HL-60 (cell line): ENCODE results near the gene LRRC37B.
"Not testable (repeated sequence)": the region's sequence is repeated elsewhere in the genome, so short reads cannot be mapped to it uniquely, and the experiment has no call there.

Experiments
- DNase-seq, 2 experiments: peaks; one replicate each; pipeline ENCODE4 v3.0.0-alpha.2; 2010 to 2020; ENCODE audit warnings: low read depth in 1 of 2, low spot score in 1 of 2
- H3K27ac ChIP-seq: fragments of 250-450 bp; sonication (Bioruptor Pico); replicated peaks from 2 replicates; pipeline ENCODE4 v1.5.1; 2020; ENCODE audit warnings: mild to moderate bottlenecking, moderate library complexity
- H3K27me3 ChIP-seq: fragments of 250-450 bp; sonication (Bioruptor Pico); 2 replicates; pipeline ENCODE4 v1.5.1; 2021; ENCODE audit warnings: mild to moderate bottlenecking, moderate library complexity; ENCODE audit not compliant: insufficient read depth, poor library complexity, severe bottlenecking
- H3K4me3 ChIP-seq: replicated peaks from 2 replicates; pipeline ENCODE4 v1.5.1; 2011; ENCODE audit warnings: mild to moderate bottlenecking, control low read depth, low read length; ENCODE audit not compliant: insufficient read depth
- GABPA ChIP-seq: IDR thresholded peaks from 2 replicates; pipeline ENCODE4 v1.6.1; 2012; ENCODE audit warnings: low read depth
- POLR2AphosphoS5 ChIP-seq: IDR thresholded peaks from 2 replicates; pipeline ENCODE4 v1.6.1; 2012; ENCODE audit warnings: low read depth
- REST ChIP-seq: IDR thresholded peaks from 2 replicates; pipeline ENCODE4 v1.6.1; 2012; ENCODE audit warnings: low read depth; ENCODE audit not compliant: insufficient replicate concordance
- SPI1 ChIP-seq: IDR thresholded peaks from 2 replicates; pipeline ENCODE4 v1.6.1; 2012; ENCODE audit warnings: low read depth, mild to moderate bottlenecking, borderline replicate concordance
- TF ChIP-seq, protein P1 (sequence below): IDR thresholded peaks from one replicate; pipeline ENCODE4 v1.5.1; 2011; ENCODE audit warnings: low read length, control low read depth, inconsistent platforms; ENCODE audit not compliant: insufficient read depth

Gene LRRC37B

GRCh38 chr17:32033223-32033622, 26.0 kb downstream of the LRRC37B start:
- DNase-seq, result no peak
- H3K27me3 ChIP-seq, result no peaks in the 10 kb centered on the region
- TF ChIP-seq SPI1 (no peak), GABPA (no peak), POLR2AphosphoS5 (no peak), REST (no peak)
- TF ChIP-seq, protein P1, sequence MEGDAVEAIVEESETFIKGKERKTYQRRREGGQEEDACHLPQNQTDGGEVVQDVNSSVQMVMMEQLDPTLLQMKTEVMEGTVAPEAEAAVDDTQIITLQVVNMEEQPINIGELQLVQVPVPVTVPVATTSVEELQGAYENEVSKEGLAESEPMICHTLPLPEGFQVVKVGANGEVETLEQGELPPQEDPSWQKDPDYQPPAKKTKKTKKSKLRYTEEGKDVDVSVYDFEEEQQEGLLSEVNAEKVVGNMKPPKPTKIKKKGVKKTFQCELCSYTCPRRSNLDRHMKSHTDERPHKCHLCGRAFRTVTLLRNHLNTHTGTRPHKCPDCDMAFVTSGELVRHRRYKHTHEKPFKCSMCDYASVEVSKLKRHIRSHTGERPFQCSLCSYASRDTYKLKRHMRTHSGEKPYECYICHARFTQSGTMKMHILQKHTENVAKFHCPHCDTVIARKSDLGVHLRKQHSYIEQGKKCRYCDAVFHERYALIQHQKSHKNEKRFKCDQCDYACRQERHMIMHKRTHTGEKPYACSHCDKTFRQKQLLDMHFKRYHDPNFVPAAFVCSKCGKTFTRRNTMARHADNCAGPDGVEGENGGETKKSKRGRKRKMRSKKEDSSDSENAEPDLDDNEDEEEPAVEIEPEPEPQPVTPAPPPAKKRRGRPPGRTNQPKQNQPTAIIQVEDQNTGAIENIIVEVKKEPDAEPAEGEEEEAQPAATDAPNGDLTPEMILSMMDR, result no peak
- H3K4me3 ChIP-seq, result no peak overlapping the region
- H3K27ac ChIP-seq, result no peak overlapping the region

DNA sequence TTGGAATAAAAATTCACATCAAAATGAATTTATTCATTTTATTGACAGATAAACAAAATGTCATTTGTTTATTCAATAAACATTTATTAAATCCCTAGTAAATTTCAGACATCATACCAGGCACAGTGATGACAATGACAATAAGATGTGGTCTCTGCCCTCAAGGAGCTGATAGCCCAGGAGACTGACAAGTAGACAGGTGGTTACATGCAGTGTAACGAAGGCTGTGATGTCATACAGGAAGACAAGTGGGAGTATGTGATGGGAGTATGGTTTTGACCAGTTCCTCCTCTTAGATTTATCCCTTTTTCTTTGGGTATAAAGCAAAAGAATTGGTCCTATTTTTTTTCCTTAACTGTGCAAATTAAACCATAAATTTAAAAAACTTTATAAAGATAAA, 26.6 kb downstream of the LRRC37B start:
- not testable (repeated sequence) for H3K27me3 ChIP-seq, H3K4me3 ChIP-seq, H3K27ac ChIP-seq, DNase-seq

GRCh38 chr17:32040246-32040645, 33.1 kb downstream of the LRRC37B start:
- H3K4me3 ChIP-seq, DNase-seq, H3K27ac ChIP-seq, H3K27me3 ChIP-seq: not testable (repeated sequence)

DNA sequence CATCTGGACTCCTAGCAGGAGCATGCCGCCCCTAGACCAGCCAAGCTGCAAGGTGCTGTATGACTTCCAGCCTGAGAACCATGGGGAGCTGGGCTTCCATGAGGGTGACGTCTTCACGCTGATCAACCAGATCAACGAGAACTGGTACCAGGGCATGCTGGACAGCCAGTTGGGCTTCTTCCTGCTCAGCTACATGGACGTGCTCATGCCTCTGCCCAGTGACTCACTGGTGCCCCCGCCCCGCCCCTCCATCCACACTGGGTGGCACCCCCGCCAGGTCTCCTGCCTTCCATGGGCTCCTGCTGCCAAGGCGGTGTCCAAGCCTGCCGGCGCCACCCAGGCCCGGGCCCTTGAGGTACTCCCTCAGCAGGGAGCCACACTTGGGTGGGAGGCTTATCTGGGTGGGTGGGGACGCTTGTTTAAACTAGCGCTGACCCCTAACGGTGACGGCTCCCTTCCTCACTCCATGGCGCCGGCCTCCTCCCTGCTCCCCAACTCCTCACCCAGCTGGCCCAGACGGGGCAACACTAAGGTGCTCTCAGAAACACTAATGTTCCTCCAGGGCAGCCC, 34.2 kb downstream of the LRRC37B start:
- not testable (repeated sequence) for H3K4me3 ChIP-seq, H3K27ac ChIP-seq, H3K27me3 ChIP-seq, DNase-seq

DNA sequence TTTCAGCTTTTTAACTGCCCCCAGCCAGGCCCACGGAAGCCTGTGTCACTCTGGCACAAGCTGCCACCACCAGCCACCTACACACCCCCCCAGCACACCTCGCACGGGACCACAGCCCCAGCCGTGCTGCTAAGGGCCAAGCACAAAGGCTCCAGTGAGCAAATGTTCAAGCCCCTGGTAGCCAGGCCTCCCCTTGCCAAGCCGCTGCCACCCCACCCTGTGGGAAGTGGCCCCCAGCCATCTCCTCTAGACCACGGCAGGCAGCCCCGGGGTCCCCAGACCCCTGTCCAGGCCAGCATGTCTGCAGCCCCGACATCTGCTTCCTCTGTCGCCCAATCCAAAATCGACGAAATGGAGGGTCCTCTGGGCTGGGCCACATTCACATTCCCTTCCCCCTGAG, 35.1 kb downstream of the LRRC37B start:
- H3K27ac ChIP-seq, H3K4me3 ChIP-seq, H3K27me3 ChIP-seq, DNase-seq: not testable (repeated sequence)

GRCh38 chr17:32045611-32046010, 38.4 kb downstream of the LRRC37B start:
- H3K27ac ChIP-seq, H3K4me3 ChIP-seq, H3K27me3 ChIP-seq: not testable (repeated sequence)
- peak in 1 of 2 experiments; percentile 13 for DNase-seq

DNA sequence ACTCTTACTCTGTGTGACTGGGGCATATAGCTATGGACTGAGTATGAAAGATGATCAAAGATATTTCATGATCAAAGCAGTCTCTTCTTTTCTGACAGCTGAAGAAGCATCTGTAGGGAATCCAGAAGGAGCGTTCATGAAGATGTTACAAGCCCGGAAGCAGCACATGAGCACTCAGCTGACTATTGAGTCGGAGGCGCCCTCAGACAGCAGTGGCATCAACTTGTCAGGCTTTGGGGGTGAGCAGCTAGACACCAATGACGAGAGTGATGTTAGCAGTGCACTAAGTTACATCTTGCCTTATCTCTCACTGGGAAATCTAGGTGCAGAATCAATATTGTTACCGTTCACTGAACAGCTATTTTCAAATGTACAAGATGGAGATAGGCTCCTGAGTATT, 40.5 kb downstream of the LRRC37B start:
- not testable (repeated sequence) for H3K27me3 ChIP-seq, H3K27ac ChIP-seq, H3K4me3 ChIP-seq, DNase-seq

- H3K27me3 ChIP-seq, H3K27ac ChIP-seq, DNase-seq, H3K4me3 ChIP-seq: not testable (repeated sequence)
Measured at GRCh38 chr17:32054985-32055384, 47.8 kb downstream of the LRRC37B start.

GRCh38 chr17:32055425-32055824, 48.2 kb downstream of the LRRC37B start:
- not testable (repeated sequence) for H3K27ac ChIP-seq, H3K4me3 ChIP-seq, DNase-seq, H3K27me3 ChIP-seq

DNA sequence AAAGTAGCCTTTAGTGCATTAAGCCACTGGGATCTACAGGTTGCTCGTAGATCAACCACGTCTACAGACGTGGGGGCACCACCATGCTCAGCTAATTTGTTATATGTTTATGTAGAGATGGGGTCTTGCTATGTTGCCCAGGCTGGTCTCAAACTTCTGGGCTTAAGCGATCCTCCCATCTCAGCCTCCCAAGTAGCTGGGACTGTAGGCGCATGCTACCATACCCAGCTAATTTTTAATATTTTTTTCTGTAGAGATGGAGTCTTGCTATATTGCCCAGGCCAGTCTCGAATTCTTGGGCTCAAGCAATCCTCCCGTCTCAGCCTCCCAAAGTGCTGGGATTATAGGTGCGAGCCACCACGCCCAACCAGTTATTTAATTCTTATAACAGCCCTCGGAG, 49.3 kb downstream of the LRRC37B start:
- not testable (repeated sequence) for H3K27me3 ChIP-seq, DNase-seq, H3K27ac ChIP-seq, H3K4me3 ChIP-seq

DNA sequence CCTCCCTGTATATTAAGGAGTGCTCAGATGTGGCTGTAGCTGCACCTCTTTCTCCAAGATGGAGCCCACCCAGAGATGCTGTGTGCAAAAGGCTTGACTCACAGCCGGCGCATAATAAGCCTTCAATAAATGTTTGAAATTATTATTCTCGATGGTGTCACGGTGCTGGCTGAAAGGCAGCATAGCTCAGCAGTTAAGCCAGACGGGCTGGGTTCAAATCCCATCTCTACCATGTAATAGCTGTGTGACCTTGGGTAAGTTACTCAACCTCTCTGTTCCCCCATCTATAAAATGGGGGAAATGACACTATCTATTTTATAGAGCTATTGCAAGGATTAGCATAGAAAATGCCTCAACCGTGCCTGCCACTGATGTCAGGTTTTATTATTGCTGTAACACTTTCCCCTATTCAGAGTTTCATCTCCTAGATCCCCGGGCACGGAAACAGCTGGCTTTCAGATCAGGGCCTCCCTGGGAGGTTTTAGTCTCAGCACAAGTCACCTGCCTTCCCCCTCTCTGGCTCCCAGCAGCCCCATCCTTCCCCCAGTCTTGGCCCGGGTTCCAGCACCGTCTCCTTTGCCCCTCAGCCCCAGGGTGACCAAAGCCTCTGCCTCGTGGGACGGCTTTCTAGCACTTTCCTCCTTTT, 50.4 kb downstream of the LRRC37B start:
- H3K27me3 ChIP-seq, H3K4me3 ChIP-seq, H3K27ac ChIP-seq, DNase-seq: not testable (repeated sequence)

- not testable (repeated sequence) for DNase-seq
Measured at GRCh38 chr17:32060695-32061094, 53.5 kb downstream of the LRRC37B start.

More at GRCh38 chr17:32060695-32061094, 53.5 kb downstream of the LRRC37B start:
- H3K27me3 ChIP-seq, H3K27ac ChIP-seq, H3K4me3 ChIP-seq: not testable (repeated sequence)
